Stimulated activated memory B cell treated with anti-CD40 and anti-IgM and Interleukin-4, amounts not matched to agents 10 μg/mL and 1 μg/mL and 100 μg/mL, for 72 hours (primary cell): ENCODE data around the gene ALKBH4.

Experiments
- ATAC-seq: fragments of 150-1000 bp; cut with Tn5 transposase; 2 replicates; pipeline ENCODE4 v1.10.0; 2021
- H3K27ac Mint-ChIP-seq: one replicate; pipeline ENCODE4 v1.8.0; 2022; ENCODE audit warnings: mild to moderate bottlenecking, mixed read lengths
- H3K27me3 Mint-ChIP-seq: one replicate; pipeline ENCODE4 v1.8.0; 2022; ENCODE audit warnings: mixed read lengths
- H3K36me3 Mint-ChIP-seq: one replicate; pipeline ENCODE4 v1.8.0; 2022; ENCODE audit warnings: mixed read lengths
- H3K4me1 Mint-ChIP-seq: one replicate; pipeline ENCODE4 v1.8.0; 2022; ENCODE audit warnings: mixed read lengths
- H3K4me3 Mint-ChIP-seq: one replicate; pipeline ENCODE4 v1.8.0; 2022; ENCODE audit warnings: mild to moderate bottlenecking, moderate library complexity, mixed read lengths
- H3K9me3 Mint-ChIP-seq: one replicate; pipeline ENCODE4 v1.8.0; 2022; ENCODE audit warnings: mixed read lengths

The ALKBH4 gene

DNA sequence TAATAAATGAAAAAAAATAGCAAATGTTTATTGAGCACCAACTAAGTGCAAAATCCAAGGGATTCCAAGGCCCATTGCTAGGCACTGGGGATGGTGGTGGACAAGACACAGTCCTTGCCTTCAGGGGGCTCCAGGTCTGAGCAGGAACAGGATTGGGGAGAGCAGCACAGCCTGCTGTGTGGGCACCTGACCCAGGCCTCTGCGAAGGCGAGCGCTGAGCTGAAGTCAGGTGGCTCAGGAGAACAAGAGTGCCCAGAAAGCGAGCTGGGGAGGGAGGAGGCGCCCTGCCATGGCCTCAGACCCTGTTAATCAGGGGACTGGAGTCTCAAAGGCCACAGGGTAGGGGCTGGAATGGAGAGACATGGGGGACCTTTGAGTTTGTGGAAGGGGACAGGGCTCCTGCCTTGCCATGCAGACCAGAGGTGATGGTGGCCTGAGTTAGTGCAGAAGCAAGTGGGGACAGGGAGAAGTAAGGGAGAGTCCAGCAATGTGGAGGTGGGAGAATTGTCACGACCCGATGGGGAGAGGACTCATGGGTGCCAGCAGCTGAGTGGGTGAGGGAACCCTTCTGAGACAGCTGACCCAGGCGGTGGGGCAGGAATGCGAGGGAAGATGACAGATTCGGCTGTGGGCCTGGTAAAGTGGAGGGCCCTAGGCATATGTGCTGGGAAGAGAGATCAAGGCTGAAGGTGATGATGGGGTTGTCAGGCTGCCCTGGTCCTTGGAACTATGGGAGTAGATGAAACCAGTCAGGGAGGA, 35.3 kb downstream of the ALKBH4 start:
- peak overlapping the region; percentile 100 for H3K27ac Mint-ChIP-seq
- H3K4me1 Mint-ChIP-seq = peaks cover 74% of the 10 kb centered on the region
- H3K9me3 Mint-ChIP-seq = no peaks in the 10 kb centered on the region
- H3K36me3 Mint-ChIP-seq = peaks cover 14% of the 10 kb centered on the region
- peak overlapping the region; percentile 47 for H3K4me3 Mint-ChIP-seq
- no peaks in the 10 kb centered on the region for H3K27me3 Mint-ChIP-seq
- no peak for ATAC-seq

DNA sequence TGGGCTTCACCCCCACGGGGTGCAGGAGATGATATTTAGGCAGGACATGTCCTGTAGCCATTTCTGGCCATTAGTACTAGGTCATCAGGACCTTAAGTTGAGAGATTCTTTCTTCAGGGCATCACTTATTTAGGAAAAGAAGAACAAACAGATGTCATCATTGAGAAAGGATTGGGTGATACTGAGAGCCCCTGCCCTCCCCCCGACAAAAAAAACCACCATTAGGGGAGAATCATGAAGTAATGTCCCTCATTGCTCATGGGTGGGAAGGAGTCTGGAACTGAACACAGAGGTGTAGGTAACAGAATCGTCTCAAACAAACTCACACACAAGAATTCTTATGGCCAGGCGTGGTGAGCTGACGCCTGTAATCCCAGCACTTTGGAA, 37.7 kb downstream of the ALKBH4 start:
- ATAC-seq = no peak
- Mint-ChIP-seq H3K9me3 (no peaks in the 10 kb centered on the region), H3K27me3 (no peaks in the 10 kb centered on the region), H3K4me1 (peaks cover 78% of the 10 kb centered on the region), H3K36me3 (peaks cover 17% of the 10 kb centered on the region), H3K27ac (peak overlapping the region; percentile 100), H3K4me3 (peak overlapping the region; percentile 82)

DNA sequence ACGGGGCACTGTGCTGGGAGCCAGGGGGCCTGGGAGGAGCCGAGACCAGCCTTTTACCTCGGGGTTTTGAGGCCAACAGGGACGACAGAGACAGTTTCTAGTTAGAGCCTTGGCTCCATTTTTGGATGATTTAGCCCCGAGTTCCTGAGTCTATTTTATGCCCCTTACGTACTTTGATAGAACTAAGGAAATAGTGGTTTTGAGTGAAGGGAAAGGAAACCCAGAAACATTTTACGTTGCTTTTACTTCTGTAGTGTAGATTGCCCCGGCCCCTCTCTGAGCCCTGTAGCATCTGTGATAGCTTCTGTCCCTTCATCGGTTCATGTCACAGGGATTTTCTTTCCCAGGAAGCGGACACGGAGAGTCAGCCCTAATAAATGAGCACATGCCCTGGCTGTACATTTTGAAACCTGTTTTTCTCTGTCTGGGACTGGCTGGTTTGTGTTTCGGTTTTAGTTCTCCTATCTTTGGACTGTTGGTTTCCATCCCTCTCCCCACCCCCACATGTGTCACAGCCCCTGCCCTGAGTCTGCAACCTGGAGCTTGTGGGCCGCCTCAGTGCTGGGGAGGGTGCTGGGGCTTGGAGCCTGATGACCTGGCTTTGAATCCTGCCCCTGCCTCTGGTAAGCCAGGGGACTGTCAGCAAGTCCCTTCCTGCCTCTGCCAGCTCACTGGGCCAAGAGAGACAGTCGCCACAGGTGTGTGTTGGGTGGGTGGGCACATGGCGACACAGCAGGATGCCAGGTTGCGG, 38.2 kb downstream of the ALKBH4 start:
- Mint-ChIP-seq H3K27me3 (no peaks in the 10 kb centered on the region), H3K27ac (peak overlapping the region; percentile 100), H3K36me3 (peaks cover 17% of the 10 kb centered on the region), H3K4me3 (peak overlapping the region; percentile 82), H3K9me3 (no peaks in the 10 kb centered on the region), H3K4me1 (peaks cover 74% of the 10 kb centered on the region)
- peak; percentile 83 for ATAC-seq

DNA sequence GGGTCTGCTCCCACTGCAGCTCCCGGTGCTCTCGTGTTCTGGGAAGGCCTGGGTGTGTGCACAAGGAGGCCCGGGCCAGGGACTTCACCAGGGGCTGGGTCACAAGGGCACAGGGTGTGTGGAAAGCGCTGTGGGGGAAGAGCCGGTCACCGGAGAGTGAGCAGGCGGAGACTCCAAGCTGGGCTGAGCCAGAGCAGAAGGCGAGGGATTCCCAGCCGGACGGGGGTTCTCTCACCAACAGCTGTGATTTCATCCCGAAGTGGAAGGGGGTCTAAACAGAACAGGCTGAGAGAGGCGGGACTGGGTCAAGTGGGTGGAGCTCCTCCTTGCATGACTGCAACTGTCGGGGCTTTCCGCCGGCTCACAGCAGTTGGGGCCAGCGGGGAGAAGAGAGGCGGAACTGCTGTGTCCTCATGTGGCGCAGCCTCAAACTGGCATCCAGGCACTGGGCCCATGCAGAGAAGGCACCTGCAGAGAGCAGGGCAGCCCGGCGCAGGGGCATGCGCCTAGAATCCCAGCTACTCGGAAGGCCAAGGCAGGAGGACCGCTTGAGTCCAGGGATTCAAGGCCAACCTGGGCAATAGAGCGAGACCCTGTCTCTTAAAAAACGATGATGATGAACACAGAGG, 38.9 kb downstream of the ALKBH4 start:
- no peaks in the 10 kb centered on the region for H3K9me3 Mint-ChIP-seq
- no peaks in the 10 kb centered on the region for H3K27me3 Mint-ChIP-seq
- peak overlapping the region; percentile 82 for H3K4me3 Mint-ChIP-seq
- H3K27ac Mint-ChIP-seq = peak overlapping the region; percentile 100
- H3K4me1 Mint-ChIP-seq = peaks cover 74% of the 10 kb centered on the region
- peak; percentile 91 for ATAC-seq
- H3K36me3 Mint-ChIP-seq = peaks cover 21% of the 10 kb centered on the region

DNA sequence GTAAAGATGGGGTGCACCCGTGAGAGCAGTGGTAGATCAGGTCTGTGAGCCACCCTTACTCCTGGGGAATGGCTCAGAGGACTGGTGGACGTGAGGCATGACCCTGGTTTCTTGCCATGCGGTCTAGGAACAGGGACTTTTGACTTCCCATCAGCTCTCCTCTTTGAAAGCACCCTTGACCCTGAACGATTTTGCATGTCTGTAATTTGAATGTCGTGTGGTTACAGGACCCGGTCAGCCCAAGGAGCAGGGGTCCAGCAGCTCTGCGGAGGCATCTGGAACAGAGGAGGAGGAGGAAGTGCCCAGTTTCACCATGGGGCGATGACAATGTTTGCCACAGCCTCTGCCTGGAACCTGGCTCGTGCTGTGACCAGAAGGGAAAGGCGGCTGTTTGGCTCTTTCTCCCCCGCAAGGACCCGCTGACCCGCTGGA, 39.9 kb downstream of the ALKBH4 start:
- ATAC-seq = peak; percentile 21
- peaks cover 74% of the 10 kb centered on the region for H3K4me1 Mint-ChIP-seq
- H3K4me3 Mint-ChIP-seq = peak overlapping the region; percentile 82
- H3K27me3 Mint-ChIP-seq = no peaks in the 10 kb centered on the region
- H3K36me3 Mint-ChIP-seq = peaks cover 23% of the 10 kb centered on the region
- H3K27ac Mint-ChIP-seq = peak overlapping the region; percentile 100
- H3K9me3 Mint-ChIP-seq = no peaks in the 10 kb centered on the region

DNA sequence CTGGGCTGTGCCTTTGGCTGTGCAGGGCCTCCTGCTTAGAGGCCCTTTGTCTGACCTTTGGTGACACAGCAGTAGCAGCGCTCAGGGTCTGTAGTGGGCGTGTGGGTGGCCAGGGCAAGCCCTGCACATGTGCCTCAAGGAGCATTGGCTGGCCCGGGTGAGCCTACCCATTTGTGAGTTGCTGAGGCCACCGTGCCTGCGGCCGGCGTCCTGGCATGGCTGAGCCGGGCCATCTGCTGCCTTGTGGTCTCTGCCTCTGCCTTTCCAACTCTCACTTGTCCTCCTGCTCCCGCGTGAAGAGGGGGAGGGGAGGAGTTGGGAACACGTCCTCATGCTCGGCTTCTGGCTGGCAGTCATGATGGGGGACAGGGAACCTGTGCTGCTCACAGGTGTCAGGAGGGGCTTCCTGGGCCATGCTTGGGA, 40.5 kb downstream of the ALKBH4 start:
- Mint-ChIP-seq H3K4me3 (peak overlapping the region; percentile 82), H3K9me3 (no peaks in the 10 kb centered on the region), H3K4me1 (peaks cover 74% of the 10 kb centered on the region), H3K27ac (peak overlapping the region; percentile 100), H3K27me3 (no peaks in the 10 kb centered on the region), H3K36me3 (peaks cover 24% of the 10 kb centered on the region)
- ATAC-seq = no peak

DNA sequence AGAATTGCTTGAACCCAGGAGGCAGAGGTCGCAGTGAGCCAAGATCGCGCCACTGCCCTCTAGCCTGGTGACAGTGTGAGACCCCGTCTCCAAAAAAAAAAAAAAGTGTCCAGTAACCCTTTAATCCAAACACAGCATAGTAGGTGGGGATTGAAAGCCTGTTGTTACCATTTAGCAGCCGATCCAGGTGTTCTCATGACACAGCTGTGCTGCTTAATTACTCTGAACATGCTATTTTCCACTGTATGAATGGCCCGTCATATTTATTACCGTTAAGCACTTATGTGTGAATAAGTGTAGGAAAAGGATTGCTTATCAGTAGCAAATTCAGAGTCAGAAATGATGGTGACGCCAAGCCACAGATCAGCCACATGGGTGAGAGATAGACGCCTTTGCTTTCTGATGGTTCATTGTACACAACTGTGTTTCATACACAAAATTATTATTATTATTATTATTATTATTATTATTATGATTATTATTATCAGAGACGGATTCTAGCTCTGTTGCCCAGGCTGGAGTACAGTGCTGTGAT, 42.9 kb downstream of the ALKBH4 start:
- no peak for ATAC-seq
- Mint-ChIP-seq H3K27ac (peak overlapping the region; percentile 96), H3K4me3 (no peak overlapping the region), H3K27me3 (no peaks in the 10 kb centered on the region), H3K4me1 (peaks cover 79% of the 10 kb centered on the region), H3K9me3 (no peaks in the 10 kb centered on the region), H3K36me3 (peaks cover 34% of the 10 kb centered on the region)

DNA sequence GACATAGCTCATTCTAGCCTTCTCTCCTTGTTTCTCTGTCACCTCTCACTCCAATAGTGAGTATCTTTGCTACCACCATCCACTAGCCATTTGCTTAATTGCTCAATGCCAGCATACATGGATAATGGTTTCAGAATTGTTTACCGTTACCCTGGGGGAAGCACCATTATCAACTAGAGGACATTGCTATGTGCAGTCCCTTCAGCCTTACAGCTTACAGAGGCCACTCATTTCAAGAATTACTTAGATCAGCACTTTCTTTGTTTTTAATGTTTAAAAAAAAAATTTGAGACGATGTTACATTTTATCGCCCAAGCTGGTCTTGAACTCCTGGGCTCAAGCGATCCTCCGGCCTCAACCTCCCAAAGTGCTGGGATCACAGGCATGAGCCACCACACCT, 46.1 kb downstream of the ALKBH4 start:
- Mint-ChIP-seq H3K27ac (peak overlapping the region; percentile 96), H3K9me3 (no peaks in the 10 kb centered on the region), H3K36me3 (peaks cover 33% of the 10 kb centered on the region), H3K27me3 (no peaks in the 10 kb centered on the region), H3K4me1 (peaks cover 66% of the 10 kb centered on the region), H3K4me3 (no peak overlapping the region)
- ATAC-seq = no peak

DNA sequence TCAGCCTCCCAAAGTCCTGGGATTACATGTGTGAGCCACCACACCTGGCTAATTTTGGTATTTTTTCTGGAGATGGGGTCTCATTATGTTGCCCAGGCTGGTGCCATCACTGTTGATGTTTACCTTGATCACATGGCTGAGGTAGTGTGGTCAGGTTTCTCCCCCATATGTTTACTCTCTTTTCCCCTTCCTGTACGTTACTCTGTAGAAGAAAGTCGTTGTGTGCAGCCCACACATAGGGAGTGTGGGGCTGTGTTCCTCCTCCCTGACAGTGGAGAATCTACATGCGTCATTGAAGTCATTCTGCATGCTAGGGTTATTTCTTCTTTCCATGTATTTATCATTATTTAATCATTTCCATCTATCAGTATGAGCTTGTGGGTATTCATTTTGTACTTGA, 47.6 kb downstream of the ALKBH4 start:
- H3K27me3 Mint-ChIP-seq = no peaks in the 10 kb centered on the region
- H3K27ac Mint-ChIP-seq = peak overlapping the region; percentile 96
- H3K4me1 Mint-ChIP-seq = peaks cover 73% of the 10 kb centered on the region
- peak; percentile 49 for ATAC-seq
- H3K36me3 Mint-ChIP-seq = peaks cover 38% of the 10 kb centered on the region
- no peak overlapping the region for H3K4me3 Mint-ChIP-seq
- H3K9me3 Mint-ChIP-seq = no peaks in the 10 kb centered on the region

DNA sequence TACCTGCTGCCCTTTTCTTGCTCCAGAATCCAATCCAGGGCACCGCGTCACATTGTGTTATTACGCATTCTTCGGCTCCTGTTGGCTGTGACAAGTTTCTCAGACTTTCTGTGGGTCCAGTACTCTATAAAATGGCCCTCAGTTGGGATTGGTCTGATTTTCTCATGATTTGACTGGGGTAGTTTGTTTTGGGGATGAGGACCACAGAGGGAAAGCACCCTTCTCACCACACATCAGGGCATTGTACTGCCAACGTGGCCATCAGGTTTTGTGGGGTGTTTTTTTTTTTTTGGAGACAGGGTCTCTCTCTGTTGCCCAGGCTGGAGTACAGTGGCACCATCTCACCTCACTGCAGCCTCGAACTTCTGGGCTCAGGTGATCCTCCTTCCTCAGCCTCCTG, 48.3 kb downstream of the ALKBH4 start:
- H3K27ac Mint-ChIP-seq = peak overlapping the region; percentile 96
- H3K9me3 Mint-ChIP-seq = no peaks in the 10 kb centered on the region
- H3K36me3 Mint-ChIP-seq = peaks cover 45% of the 10 kb centered on the region

DNA sequence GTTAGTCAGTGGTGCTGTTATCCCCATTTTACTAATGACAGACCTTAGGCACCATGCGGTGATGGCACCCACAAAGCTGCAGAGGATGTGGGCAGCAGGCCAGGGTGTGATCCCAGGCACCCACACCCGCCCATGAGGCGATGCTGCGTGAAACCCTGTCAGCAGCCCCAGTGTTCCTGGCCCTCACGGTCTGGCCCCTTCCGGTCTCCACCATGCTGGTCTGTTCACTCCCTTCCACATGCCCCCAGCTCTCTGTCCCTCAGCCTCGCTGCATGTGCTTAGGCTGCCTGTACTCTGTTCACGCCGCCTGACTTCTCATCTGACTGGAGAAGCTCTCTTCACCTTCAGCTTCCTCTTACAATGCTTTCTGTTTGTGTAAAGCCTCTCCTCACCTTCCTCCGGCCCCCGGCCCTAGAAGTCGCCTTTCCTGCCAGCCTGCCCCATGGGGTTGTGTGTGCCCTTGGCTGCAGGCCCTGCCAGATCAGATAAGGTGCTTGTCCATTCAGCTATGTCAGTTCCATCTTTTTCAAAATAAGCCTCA, 48.9 kb downstream of the ALKBH4 start:
- Mint-ChIP-seq H3K27me3 (no peaks in the 10 kb centered on the region), H3K36me3 (peaks cover 48% of the 10 kb centered on the region), H3K9me3 (no peaks in the 10 kb centered on the region), H3K27ac (peak overlapping the region; percentile 96), H3K4me3 (peak overlapping the region; percentile 76), H3K4me1 (peaks cover 72% of the 10 kb centered on the region)
- peak; percentile 86 for ATAC-seq

More for the DNA sequence above, 48.3 kb downstream of the ALKBH4 start:
- H3K27me3 Mint-ChIP-seq = no peaks in the 10 kb centered on the region
- H3K4me1 Mint-ChIP-seq = peaks cover 78% of the 10 kb centered on the region
- ATAC-seq = peak; percentile 51
- H3K4me3 Mint-ChIP-seq = peak overlapping the region; percentile 76

DNA sequence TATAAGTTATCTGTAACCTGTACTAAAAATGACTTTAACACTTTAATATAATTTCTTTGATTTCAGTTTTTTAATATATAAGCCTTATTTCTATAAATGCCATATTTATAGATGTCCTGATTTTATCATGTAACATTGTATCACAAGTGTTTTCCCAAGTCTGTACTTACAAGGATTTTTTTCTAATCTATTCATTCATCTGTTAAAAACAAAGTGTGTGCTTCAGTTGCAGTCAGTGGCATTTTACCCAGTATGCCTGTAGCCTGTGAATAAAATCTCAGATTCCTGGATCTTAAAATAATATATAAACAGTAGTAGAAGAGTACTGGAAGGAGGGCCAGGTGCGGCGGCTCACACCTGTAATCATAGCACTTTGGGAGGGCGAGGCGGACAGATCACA, 51.1 kb downstream of the ALKBH4 start:
- Mint-ChIP-seq H3K27ac (no peak overlapping the region), H3K36me3 (peaks cover 59% of the 10 kb centered on the region)

DNA sequence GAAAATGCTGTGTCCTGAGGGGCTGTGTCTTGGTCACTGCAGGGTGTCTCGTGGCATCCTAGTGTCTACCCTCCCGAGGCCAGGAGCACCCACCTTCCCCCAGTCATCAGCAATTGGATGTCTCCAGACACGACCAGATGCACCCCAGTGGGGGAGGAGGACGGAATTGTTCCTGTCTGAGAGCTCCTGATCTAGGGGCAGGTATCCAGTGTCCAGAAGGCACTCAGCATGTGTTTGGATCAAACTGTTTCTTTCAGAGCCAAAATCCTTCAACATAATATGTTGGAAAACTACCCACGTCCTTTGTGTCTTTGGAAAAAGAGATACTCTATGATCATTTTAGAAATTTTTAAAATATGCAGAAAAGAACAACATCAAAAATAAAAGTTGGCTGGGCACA, 51.6 kb downstream of the ALKBH4 start:
- Mint-ChIP-seq H3K27ac (no peak overlapping the region), H3K4me3 (no peak overlapping the region), H3K4me1 (peaks cover 71% of the 10 kb centered on the region), H3K9me3 (peaks cover 6% of the 10 kb centered on the region), H3K27me3 (no peaks in the 10 kb centered on the region), H3K36me3 (peaks cover 59% of the 10 kb centered on the region)
- no peak for ATAC-seq

More for the DNA sequence above, 51.1 kb downstream of the ALKBH4 start:
- Mint-ChIP-seq H3K4me3 (no peak overlapping the region), H3K4me1 (peaks cover 71% of the 10 kb centered on the region), H3K9me3 (peaks cover 6% of the 10 kb centered on the region), H3K27me3 (no peaks in the 10 kb centered on the region)
- no peak for ATAC-seq

DNA sequence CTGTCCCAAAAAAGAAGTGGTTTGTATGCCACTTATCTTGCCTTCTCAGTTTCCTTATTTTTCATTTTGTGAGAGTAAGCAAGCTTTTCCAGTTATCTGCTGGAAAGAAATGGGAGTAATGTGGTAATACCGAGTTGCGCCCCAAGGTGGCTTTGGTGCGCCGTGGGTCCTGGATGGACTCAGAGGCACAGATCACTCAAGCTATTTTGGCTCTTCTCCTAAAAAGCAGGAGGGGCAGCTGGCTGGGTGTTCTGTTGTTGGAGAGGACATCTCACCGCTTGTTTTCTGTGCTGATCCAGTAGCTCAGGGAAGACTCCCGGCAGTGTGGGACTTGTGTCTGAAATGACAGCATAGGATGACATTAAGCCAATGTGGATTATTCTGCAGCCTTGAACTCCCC, 52.1 kb downstream of the ALKBH4 start:
- no peak overlapping the region for H3K27ac Mint-ChIP-seq
- H3K36me3 Mint-ChIP-seq = peaks cover 63% of the 10 kb centered on the region
- no peak overlapping the region for H3K4me3 Mint-ChIP-seq
- H3K27me3 Mint-ChIP-seq = no peaks in the 10 kb centered on the region
- peaks cover 6% of the 10 kb centered on the region for H3K9me3 Mint-ChIP-seq
- no peak for ATAC-seq
- H3K4me1 Mint-ChIP-seq = peaks cover 71% of the 10 kb centered on the region

DNA sequence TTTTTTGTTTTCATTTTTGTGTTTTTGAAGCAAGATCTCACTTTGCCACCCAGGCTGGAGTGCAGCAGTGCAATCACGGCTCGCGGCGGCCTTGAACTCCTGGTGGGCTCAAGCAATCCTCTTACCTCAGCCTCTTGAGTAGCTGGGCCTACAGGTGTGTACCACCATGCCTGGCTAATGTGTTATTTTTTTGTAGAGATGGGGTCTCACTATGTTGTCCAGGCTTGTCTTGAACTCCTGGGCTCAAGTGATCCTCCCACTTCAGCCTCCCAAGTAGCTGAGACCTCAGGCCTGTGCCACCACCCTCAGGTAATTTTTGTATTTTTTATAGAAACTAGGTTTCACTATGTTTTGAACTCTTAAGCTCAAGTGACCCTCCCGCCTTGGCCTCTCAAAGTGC, 53.7 kb downstream of the ALKBH4 start:
- Mint-ChIP-seq H3K4me1 (peaks cover 60% of the 10 kb centered on the region), H3K36me3 (peaks cover 69% of the 10 kb centered on the region), H3K4me3 (no peak overlapping the region), H3K27me3 (no peaks in the 10 kb centered on the region), H3K27ac (peak overlapping the region; percentile 89), H3K9me3 (peaks cover 6% of the 10 kb centered on the region)
- ATAC-seq = no peak
